Dermis microvascular lymphatic vessel endothelial cell (primary cell): ENCODE measurements around the gene MAP2K1. TPM values are rescaled to one million over a fixed set of nuclear protein-coding genes. Genes with fewer than 3 reads are reported as not detected.
A peak's percentile ranks its signal among the peaks of the same experiment; 100 is the strongest.

ENCODE experiments used
- DNase-seq, 2 donors: peaks; one replicate each; pipeline versions ENCODE4 v3.0.0 to v3.0.0-alpha.2; 2010; ENCODE audit warnings: low read depth in 2 of 2
- total RNA-seq: library from RNA; depleted of rRNA; stranded (reverse); fragments of >200 nt; gene quantifications from 2 replicates; pipeline ENCODE4 v1.2.1, GENCODE V29; 2014

MAP2K1 gene
- total RNA-seq, 1 donor from 2014 or later = 29.8 TPM

- DNase-seq = no peak
Measured at GRCh38 chr15:66503780-66504562, 117.3 kb downstream of the MAP2K1 start.

GRCh38 chr15:66504563-66505429 is 118.1 kb downstream of the MAP2K1 start, which contains the start of the genes RPL4 and ZWILCH:
RPL4 (minus strand) TSS chr15:66504855; CDS start chr15:66504790, 65 bp downstream.
ZWILCH (plus strand) TSS chr15:66505326; CDS start chr15:66505339, 13 bp downstream.
- DNase-seq = peak; percentile 86 to 87

- DNase-seq = no peak
Measured at GRCh38 chr15:66505430-66505811, 118.7 kb downstream of the MAP2K1 start.

GRCh38 chr15:66505818-66506217 is 119.1 kb downstream of the MAP2K1 start:
- DNase-seq = no peak

GRCh38 chr15:66508293-66508883 is 121.7 kb downstream of the MAP2K1 start:
- DNase-seq = no peak

GRCh38 chr15:66514586-66514985 is 127.9 kb downstream of the MAP2K1 start:
- peak in 1 of 2 donors; percentile 63 for DNase-seq

- peak in 1 of 2 donors; percentile 17 for DNase-seq
Measured at GRCh38 chr15:66515901-66516322, 129.2 kb downstream of the MAP2K1 start.

- no peak for DNase-seq
Measured at GRCh38 chr15:66523926-66524325, 137.2 kb downstream of the MAP2K1 start.

GRCh38 chr15:66524838-66525237 is 138.1 kb downstream of the MAP2K1 start:
- no peak for DNase-seq

- no peak for DNase-seq
Measured at GRCh38 chr15:66535056-66535455, 148.3 kb downstream of the MAP2K1 start.

Other genes starting within 250 kb of the MAP2K1 start
- gene MEGF11, start 133.2 kb upstream of the MAP2K1 start, total RNA-seq = not detected in 2 replicates
- 17.5 and 20.9 TPM in 2 replicates for gene DIS3L, start 93.3 kb upstream of the MAP2K1 start, total RNA-seq
- gene TIPIN, start 30.2 kb upstream of the MAP2K1 start, total RNA-seq = 3.7 and 7.1 TPM in 2 replicates
- 15.5 and 16.7 TPM in 2 replicates for gene SNAPC5, start 110.8 kb downstream of the MAP2K1 start, total RNA-seq
- gene RPL4, start 117.9 kb downstream of the MAP2K1 start, total RNA-seq = 1,501 and 2,634 TPM in 2 replicates
- gene ZWILCH, start 118.4 kb downstream of the MAP2K1 start, total RNA-seq = 9.1 and 13.4 TPM in 2 replicates
- not detected in 2 replicates for gene LCTL, start 179.1 kb downstream of the MAP2K1 start, total RNA-seq